Activated B cell treated with CpG ODN at 0.5 μM for 24 hours (primary cell): ENCODE results near the gene IGIP. TPM values are rescaled to one million over a fixed set of nuclear protein-coding genes. Genes with fewer than 3 reads are reported as not detected.

Experiments
- ATAC-seq: fragments of 200-7000 bp; cut with Tn5 transposase; one replicate; pipeline ENCODE4 v1.10.0; 2021; ENCODE audit warnings: low read depth, mild to moderate bottlenecking, moderate library complexity
- CTCF ChIA-PET: fragments of 350-600 bp; sonication (Branson Sonifier 250); formaldehyde crosslinking; loops from one replicate; lab custom pipeline; 2021; ENCODE audit warnings: antibody characterized with exemption; lab: Charles Lee
- POLR2A ChIA-PET: fragments of 350-600 bp; sonication (Branson Sonifier 250); formaldehyde crosslinking; loops from one replicate; lab custom pipeline; 2021; ENCODE audit warnings: antibody characterized with exemption; lab: Charles Lee
- DNase-seq: peaks from one replicate; pipeline ENCODE4 v3.0.0; 2022
- H3K27ac Mint-ChIP-seq: one replicate; pipeline ENCODE4 v1.8.0; 2020; ENCODE audit warnings: mixed read lengths
- H3K27me3 Mint-ChIP-seq: one replicate; pipeline ENCODE4 v1.8.0; 2021; ENCODE audit warnings: mixed read lengths
- H3K36me3 Mint-ChIP-seq: one replicate; pipeline ENCODE4 v1.8.0; 2021; ENCODE audit warnings: low read depth, mixed read lengths
- H3K4me1 Mint-ChIP-seq: one replicate; pipeline ENCODE4 v1.8.0; 2021; ENCODE audit warnings: mixed read lengths
- H3K4me3 Mint-ChIP-seq: one replicate; pipeline ENCODE4 v1.8.0; 2020; ENCODE audit warnings: mild to moderate bottlenecking, mixed read lengths
- H3K9me3 Mint-ChIP-seq: one replicate; pipeline ENCODE4 v1.8.0; 2020; ENCODE audit warnings: mixed read lengths
- CTCF ChIP-seq: fragments of 200-600 bp; IDR thresholded peaks from one replicate; pipeline ENCODE4 v1.8.0; 2022; ENCODE audit warnings: antibody characterized with exemption, mild to moderate bottlenecking
- intact Hi-C: fragments of 100-400 bp; cut with micrococcal nuclease; formaldehyde crosslinking; loops from one replicate; pipeline ENCODE4 v1.15.1; 2024
- total RNA-seq: library from RNA; stranded (reverse); gene quantifications from 2 replicates; pipeline ENCODE4 v1.2.3, GENCODE V29; 2022

IGIP gene
- total RNA-seq, 1 donor from 2014 or later = 4.8 TPM

DNA sequence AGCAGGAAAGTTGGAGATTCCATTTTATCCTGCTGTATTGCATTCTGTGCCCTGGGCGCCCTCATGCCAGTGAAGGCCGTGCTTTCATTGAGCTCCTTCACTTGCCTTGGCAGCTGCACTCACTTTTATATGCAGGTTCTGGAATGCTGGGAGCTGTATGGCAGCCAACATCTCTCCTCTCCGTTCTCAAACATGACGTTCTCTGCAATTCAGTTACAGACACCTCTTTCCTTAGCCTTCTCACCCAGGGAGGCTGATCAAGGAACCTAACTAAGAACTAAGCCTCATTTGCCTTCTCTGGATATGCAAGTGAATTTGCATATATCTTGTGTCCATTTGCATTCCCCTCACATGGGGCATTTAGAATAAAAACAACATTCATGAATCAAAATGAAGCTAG lies 41.2 kb upstream of the IGIP start:
- ChIA-PET CTCF (no interaction called here), POLR2A (no interaction called here)
- Mint-ChIP-seq H3K4me1 (no peaks in the 10 kb centered on the region), H3K4me3 (no peak overlapping the region), H3K36me3 (no peaks in the 10 kb centered on the region), H3K27me3 (peaks cover 22% of the 10 kb centered on the region), H3K9me3 (peaks cover 3% of the 10 kb centered on the region), H3K27ac (no peak overlapping the region)
- no peak for TF ChIP-seq CTCF
- DNase-seq (no peak), ATAC-seq (no peak)
- intact Hi-C loops = no loop called here

DNA sequence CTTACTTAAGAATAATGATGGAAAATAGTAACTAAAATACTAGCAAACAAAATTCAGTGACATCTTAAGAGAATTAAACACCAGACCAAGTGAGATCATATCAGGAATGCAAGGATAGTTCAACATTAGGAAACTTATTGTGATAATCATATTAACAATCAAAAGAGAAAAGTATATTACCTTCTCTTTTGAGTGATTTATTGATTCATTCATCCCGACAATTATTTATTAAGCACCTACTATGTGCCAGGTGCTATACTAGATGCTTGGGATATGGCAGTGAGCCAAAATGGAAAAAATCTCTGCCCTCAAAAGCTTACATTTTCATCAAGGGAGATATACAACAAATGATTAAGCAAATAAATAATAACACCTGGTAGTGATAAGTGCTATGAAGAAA lies 35.5 kb upstream of the IGIP start:
- no peak overlapping the region for H3K4me3 Mint-ChIP-seq
- CTCF ChIA-PET = no interaction called here

GRCh38 chr5:140093179-140093578 lies 32.6 kb upstream of the IGIP start:
- ATAC-seq (no peak), DNase-seq (no peak)
- Mint-ChIP-seq H3K9me3 (peaks cover 17% of the 10 kb centered on the region), H3K27me3 (peaks cover 20% of the 10 kb centered on the region), H3K4me1 (no peaks in the 10 kb centered on the region), H3K27ac (no peak overlapping the region), H3K36me3 (peaks cover 7% of the 10 kb centered on the region), H3K4me3 (no peak overlapping the region)
- ChIA-PET CTCF (no interaction called here), POLR2A (no interaction called here)
- intact Hi-C loops = no loop called here
- no peak for TF ChIP-seq CTCF

More for the DNA sequence above, 35.5 kb upstream of the IGIP start:
- intact Hi-C loops = no loop called here
- TF ChIP-seq CTCF = no peak
- H3K27ac Mint-ChIP-seq = no peak overlapping the region
- H3K4me1 Mint-ChIP-seq = no peaks in the 10 kb centered on the region
- POLR2A ChIA-PET = no interaction called here
- DNase-seq (no peak), ATAC-seq (no peak)
- H3K27me3 Mint-ChIP-seq = peaks cover 19% of the 10 kb centered on the region
- peaks cover 17% of the 10 kb centered on the region for H3K9me3 Mint-ChIP-seq
- H3K36me3 Mint-ChIP-seq = peaks cover 7% of the 10 kb centered on the region

- Mint-ChIP-seq H3K27ac (no peak overlapping the region), H3K36me3 (peaks cover 7% of the 10 kb centered on the region), H3K4me3 (no peak overlapping the region), H3K4me1 (no peaks in the 10 kb centered on the region), H3K27me3 (peaks cover 20% of the 10 kb centered on the region), H3K9me3 (peaks cover 17% of the 10 kb centered on the region)
- TF ChIP-seq CTCF = no peak
- ChIA-PET CTCF (no interaction called here), POLR2A (no interaction called here)
- ATAC-seq (no peak), DNase-seq (no peak)
- intact Hi-C loops = no loop called here
Observed at GRCh38 chr5:140093866-140094265, 31.9 kb upstream of the IGIP start.

DNA sequence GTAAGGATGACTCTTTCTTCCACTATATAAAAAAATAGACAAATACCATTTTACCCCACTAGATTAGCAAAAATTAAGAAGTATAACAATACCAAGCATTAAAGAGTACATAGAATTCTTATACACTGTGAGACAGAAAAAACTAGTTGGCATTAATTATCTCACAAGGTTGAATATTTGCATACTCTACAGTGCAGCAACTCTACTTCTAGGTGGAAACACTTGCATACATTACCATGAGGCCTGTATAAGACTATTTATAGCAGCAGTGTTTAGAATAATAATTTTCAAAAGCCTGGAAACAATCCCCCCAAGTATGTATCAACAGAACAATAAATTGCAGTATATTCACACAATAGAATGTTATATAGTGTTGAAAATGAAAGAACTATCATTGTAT lies 30.8 kb upstream of the IGIP start:
- no peak for TF ChIP-seq CTCF
- Mint-ChIP-seq H3K4me3 (no peak overlapping the region), H3K9me3 (peaks cover 13% of the 10 kb centered on the region), H3K36me3 (peaks cover 7% of the 10 kb centered on the region), H3K27me3 (peaks cover 16% of the 10 kb centered on the region), H3K4me1 (no peaks in the 10 kb centered on the region), H3K27ac (no peak overlapping the region)
- intact Hi-C loops = no loop called here
- ChIA-PET POLR2A (no interaction called here), CTCF (no interaction called here)
- ATAC-seq = no peak
- no peak for DNase-seq
